Measurements from ENCODE around the gene RPRML.

The RPRML gene

DNA sequence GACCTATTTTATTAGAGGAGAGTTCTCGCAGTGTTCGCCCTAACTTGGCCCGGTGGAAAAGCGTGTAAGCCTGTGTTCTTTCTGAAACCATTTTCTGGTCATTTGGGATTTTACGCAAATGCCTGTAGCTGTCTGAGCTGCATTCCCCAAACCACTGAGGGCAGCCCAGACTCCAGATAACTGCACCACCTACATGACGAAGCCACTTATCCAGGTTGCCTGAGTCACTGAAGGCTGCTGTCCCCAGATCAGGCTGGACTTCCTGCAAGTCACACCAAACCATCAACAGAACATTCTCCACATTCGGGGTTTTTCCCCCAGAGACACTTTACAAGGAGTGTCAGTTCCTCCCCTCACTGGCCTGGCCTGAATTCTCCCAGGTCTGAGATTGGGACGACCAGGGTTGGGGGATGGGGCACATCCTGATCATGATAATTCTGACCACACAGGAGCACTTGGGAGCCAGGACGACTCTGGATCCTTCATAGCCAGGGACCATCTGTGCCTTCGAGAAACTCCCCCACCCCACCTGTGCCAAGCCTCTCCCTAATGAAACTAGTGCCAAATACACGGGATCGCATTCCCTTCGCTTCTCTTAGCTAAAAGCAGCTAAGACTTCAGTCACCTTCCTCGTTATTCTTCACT, 2.3 kb downstream of the RPRML start:
- Histone ChIP-seq H3K27ac (ENCODE audit: low read depth, low read length) (no peak overlapping the region), H3K4me1 (ENCODE audit: control insufficient read depth in 1 of 2, insufficient read depth in 2 of 2, low read length in 2 of 2) (peaks cover 0 to 12% of the 10 kb centered on the region in 2 donors), H3K9me3 (ENCODE audit: control insufficient read depth in 1 of 2, low read length in 2 of 2) (no peaks in the 10 kb centered on the region), H3K36me3 (ENCODE audit: control insufficient read depth in 1 of 2, insufficient read depth in 2 of 2, low read length in 2 of 2) (no peaks in the 10 kb centered on the region), H3K27me3 (ENCODE audit: control insufficient read depth in 1 of 2, insufficient read depth in 2 of 2, low read length in 2 of 2) (peaks cover 33 to 35% of the 10 kb centered on the region in 2 donors), H3K9ac (ENCODE audit: low read depth in 1 of 2, low read length in 2 of 2) (no peak overlapping the region), H3K4me3 (ENCODE audit: low read depth in 1 of 2, low read length in 2 of 2) (no peak overlapping the region)

DNA sequence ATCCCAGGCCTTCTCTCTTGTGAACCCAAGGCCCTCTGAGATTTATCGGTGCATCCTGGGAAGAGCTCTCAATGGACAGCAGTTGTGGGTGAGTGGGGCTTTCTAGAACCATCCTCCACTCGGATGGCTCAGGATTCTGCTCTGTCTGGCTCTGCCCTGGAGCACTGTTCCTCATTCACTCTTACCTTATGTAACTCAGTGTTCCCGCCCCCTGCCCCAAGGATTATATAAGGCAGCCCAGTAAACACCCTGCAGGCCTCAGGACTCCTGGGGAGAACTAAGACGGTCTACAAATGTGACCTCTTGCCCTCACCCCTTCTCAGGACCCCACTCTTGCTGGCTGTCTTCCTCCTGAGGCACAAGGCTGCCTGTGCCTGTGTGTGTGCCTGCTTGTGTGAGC, 3.8 kb downstream of the RPRML start:
- Histone ChIP-seq H3K4me1 (ENCODE audit: control insufficient read depth in 1 of 2, insufficient read depth in 2 of 2, low read length in 2 of 2) (peaks cover 0 to 12% of the 10 kb centered on the region in 2 donors), H3K9me3 (ENCODE audit: control insufficient read depth in 1 of 2, low read length in 2 of 2) (no peaks in the 10 kb centered on the region), H3K36me3 (ENCODE audit: control insufficient read depth in 1 of 2, insufficient read depth in 2 of 2, low read length in 2 of 2) (no peaks in the 10 kb centered on the region), H3K27me3 (ENCODE audit: control insufficient read depth in 1 of 2, insufficient read depth in 2 of 2, low read length in 2 of 2) (peaks cover 33 to 35% of the 10 kb centered on the region in 2 donors), H3K27ac (ENCODE audit: low read depth, low read length) (no peak overlapping the region), H3K9ac (ENCODE audit: low read depth in 1 of 2, low read length in 2 of 2) (no peak overlapping the region), H3K4me3 (ENCODE audit: low read depth in 1 of 2, low read length in 2 of 2) (no peak overlapping the region)

DNA sequence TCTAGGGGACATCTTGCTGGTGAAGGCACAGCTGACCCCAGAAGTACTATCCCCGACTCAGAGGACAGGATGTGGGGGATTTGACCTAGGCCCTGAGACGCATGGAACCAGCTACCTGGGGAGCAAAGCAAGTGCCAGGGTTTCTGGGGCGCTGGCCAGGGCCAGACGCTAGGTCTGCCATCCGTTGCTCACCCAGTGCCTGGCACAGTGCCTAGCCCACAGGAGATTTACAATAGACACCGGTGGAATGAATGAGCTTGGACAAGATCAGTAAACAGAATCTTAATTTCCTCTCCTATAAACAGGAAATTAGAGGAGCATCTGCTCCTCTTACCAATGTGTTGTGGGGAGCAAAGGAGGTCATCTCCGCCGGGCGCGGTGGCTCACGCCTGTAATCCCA, 5.0 kb downstream of the RPRML start:
- H3K27ac ChIP-seq (ENCODE audit: low read depth, low read length), result no peak overlapping the region
- no peak overlapping the region for H3K4me3 ChIP-seq (ENCODE audit: low read depth in 1 of 2, low read length in 2 of 2)
- no peak overlapping the region for H3K9ac ChIP-seq (ENCODE audit: low read depth in 1 of 2, low read length in 2 of 2)
- H3K27me3 ChIP-seq (ENCODE audit: control insufficient read depth in 1 of 2, insufficient read depth in 2 of 2, low read length in 2 of 2), result peaks cover 27 to 31% of the 10 kb centered on the region in 2 donors
- peaks cover 0 to 9% of the 10 kb centered on the region in 2 donors for H3K4me1 ChIP-seq (ENCODE audit: control insufficient read depth in 1 of 2, insufficient read depth in 2 of 2, low read length in 2 of 2)
- no peaks in the 10 kb centered on the region for H3K9me3 ChIP-seq (ENCODE audit: control insufficient read depth in 1 of 2, low read length in 2 of 2)
- H3K36me3 ChIP-seq (ENCODE audit: control insufficient read depth in 1 of 2, insufficient read depth in 2 of 2, low read length in 2 of 2), result no peaks in the 10 kb centered on the region

DNA sequence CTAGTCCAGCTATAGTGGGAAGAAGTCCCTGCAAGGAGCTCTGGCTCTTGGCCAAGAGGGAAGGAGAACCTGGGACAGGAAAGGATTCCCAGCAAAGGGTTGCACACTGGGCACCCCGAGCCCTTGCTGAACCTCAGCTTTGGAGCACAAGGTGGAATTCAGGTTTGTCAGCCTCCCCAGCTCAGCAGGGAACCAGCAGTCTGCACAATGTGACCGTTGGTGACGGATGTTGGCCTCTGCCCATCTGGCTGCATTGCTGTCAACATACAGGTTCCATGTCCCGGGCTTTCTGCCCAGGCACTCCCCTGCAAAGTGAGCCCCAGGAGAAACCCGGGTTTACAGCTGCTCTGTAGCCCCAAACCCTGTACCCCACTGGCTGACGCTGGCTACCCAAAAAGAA, 6.7 kb downstream of the RPRML start:
- Histone ChIP-seq H3K27me3 (ENCODE audit: control insufficient read depth in 1 of 2, insufficient read depth in 2 of 2, low read length in 2 of 2) (peaks cover 10 to 14% of the 10 kb centered on the region in 2 donors), H3K4me3 (ENCODE audit: low read depth in 1 of 2, low read length in 2 of 2) (no peak overlapping the region), H3K4me1 (ENCODE audit: control insufficient read depth in 1 of 2, insufficient read depth in 2 of 2, low read length in 2 of 2) (no peaks in the 10 kb centered on the region), H3K9ac (ENCODE audit: low read depth in 1 of 2, low read length in 2 of 2) (no peak overlapping the region), H3K27ac (ENCODE audit: low read depth, low read length) (no peak overlapping the region), H3K9me3 (ENCODE audit: control insufficient read depth in 1 of 2, low read length in 2 of 2) (no peaks in the 10 kb centered on the region), H3K36me3 (ENCODE audit: control insufficient read depth in 1 of 2, insufficient read depth in 2 of 2, low read length in 2 of 2) (no peaks in the 10 kb centered on the region)

DNA sequence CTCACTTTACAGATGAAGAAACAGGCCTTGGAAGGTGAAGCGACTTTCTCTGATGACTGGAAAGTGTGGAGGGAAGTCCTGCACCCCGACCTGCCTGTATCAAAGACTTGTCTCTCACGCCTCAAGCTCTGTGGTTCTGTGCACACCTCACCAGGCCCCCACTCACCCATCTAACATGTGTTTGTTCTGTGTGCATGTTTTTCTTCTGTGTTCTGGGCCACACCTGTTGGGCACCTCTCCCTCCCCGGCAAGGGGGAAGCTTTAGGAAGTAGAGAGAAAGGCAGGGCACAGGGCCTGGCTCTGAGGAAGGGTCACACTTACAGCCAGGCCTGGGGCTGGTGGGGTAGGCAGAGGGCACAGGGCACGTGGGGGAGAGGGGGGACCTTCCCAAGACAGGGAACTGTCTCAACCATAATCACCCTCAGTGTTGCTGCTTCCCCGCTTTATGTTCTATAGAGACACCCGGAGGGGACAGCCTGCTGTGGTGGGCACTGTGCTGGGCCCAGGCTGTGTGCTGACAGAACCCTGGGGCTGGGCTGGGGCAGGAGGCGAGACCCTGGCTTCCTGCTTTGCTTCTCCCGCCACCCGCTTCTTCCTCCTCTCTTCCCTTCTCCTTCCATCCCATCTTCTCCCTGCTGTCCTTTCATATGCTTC, 7.3 kb downstream of the RPRML start:
- H3K27me3 ChIP-seq (ENCODE audit: control insufficient read depth in 1 of 2, insufficient read depth in 2 of 2, low read length in 2 of 2), result peaks cover 4 to 11% of the 10 kb centered on the region in 2 donors
- no peak overlapping the region for H3K9ac ChIP-seq (ENCODE audit: low read depth in 1 of 2, low read length in 2 of 2)
- no peaks in the 10 kb centered on the region for H3K36me3 ChIP-seq (ENCODE audit: control insufficient read depth in 1 of 2, insufficient read depth in 2 of 2, low read length in 2 of 2)
- H3K4me1 ChIP-seq (ENCODE audit: control insufficient read depth in 1 of 2, insufficient read depth in 2 of 2, low read length in 2 of 2), result no peaks in the 10 kb centered on the region
- H3K27ac ChIP-seq (ENCODE audit: low read depth, low read length), result no peak overlapping the region
- no peaks in the 10 kb centered on the region for H3K9me3 ChIP-seq (ENCODE audit: control insufficient read depth in 1 of 2, low read length in 2 of 2)
- no peak overlapping the region for H3K4me3 ChIP-seq (ENCODE audit: low read depth in 1 of 2, low read length in 2 of 2)

DNA sequence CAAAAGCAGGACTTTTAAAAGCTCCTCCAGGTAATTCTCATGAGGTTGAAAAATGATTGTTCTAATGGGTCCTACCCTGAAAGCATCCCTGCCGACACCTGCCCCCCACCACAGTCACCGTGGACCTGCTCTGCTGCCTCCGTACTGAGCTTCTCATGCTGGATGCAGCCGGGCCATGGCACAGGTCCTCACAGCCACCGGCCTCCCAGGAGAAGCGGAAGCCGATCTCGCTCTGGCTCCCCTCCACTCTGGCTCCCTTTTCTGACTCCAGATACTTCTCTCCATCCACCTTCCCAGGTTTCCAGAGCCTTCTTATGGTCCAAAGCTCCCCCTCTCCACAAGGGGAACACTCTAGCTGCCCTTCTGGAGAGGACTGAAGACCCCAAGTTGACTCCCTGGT, 10.2 kb downstream of the RPRML start:
- no peak overlapping the region for H3K9ac ChIP-seq (ENCODE audit: low read depth in 1 of 2, low read length in 2 of 2)
- no peak overlapping the region for H3K27ac ChIP-seq (ENCODE audit: low read depth, low read length)

DNA sequence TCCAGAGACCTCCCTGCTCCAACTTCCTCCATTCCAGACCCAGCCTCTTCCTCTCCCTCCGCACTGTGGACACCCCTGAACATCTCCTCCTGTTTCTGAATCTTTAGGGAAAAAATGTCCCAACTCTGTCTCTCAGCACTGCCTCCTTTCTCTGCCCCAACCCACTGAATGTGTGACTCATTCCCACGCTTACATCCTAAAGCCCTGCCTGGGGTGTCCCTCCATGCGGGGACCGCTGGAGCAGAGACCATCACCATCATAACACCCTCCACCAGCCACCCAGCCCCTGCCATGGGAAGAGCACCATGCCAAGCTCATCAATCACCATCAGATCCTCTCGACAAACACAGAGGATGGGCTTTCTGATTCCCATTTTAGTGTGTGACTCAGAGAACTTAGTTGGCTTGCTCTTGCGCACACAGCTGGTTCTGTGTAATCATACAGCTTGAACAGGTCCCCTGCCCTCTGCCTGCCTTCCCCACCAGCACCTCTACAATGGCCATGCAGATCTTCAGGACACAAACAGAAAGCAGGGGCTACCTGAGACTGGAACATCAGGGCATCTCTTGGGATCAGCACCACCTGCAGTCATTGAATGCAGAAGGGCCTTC, 10.7 kb downstream of the RPRML start:
- H3K9me3 ChIP-seq (ENCODE audit: control insufficient read depth in 1 of 2, low read length in 2 of 2), result no peaks in the 10 kb centered on the region
- H3K27me3 ChIP-seq (ENCODE audit: control insufficient read depth in 1 of 2, insufficient read depth in 2 of 2, low read length in 2 of 2), result peaks cover 0 to 3% of the 10 kb centered on the region in 2 donors
- no peak overlapping the region for H3K27ac ChIP-seq (ENCODE audit: low read depth, low read length)
- H3K4me3 ChIP-seq (ENCODE audit: low read depth in 1 of 2, low read length in 2 of 2), result no peak overlapping the region
- no peaks in the 10 kb centered on the region for H3K4me1 ChIP-seq (ENCODE audit: control insufficient read depth in 1 of 2, insufficient read depth in 2 of 2, low read length in 2 of 2)
- no peaks in the 10 kb centered on the region for H3K36me3 ChIP-seq (ENCODE audit: control insufficient read depth in 1 of 2, insufficient read depth in 2 of 2, low read length in 2 of 2)
- H3K9ac ChIP-seq (ENCODE audit: low read depth in 1 of 2, low read length in 2 of 2), result no peak overlapping the region

More for the DNA sequence above, 10.2 kb downstream of the RPRML start:
- no peaks in the 10 kb centered on the region for H3K9me3 ChIP-seq (ENCODE audit: control insufficient read depth in 1 of 2, low read length in 2 of 2)
- H3K4me3 ChIP-seq (ENCODE audit: low read depth in 1 of 2, low read length in 2 of 2), result no peak overlapping the region
- H3K4me1 ChIP-seq (ENCODE audit: control insufficient read depth in 1 of 2, insufficient read depth in 2 of 2, low read length in 2 of 2), result no peaks in the 10 kb centered on the region
- no peaks in the 10 kb centered on the region for H3K36me3 ChIP-seq (ENCODE audit: control insufficient read depth in 1 of 2, insufficient read depth in 2 of 2, low read length in 2 of 2)
- peaks cover 0 to 3% of the 10 kb centered on the region in 2 donors for H3K27me3 ChIP-seq (ENCODE audit: control insufficient read depth in 1 of 2, insufficient read depth in 2 of 2, low read length in 2 of 2)

DNA sequence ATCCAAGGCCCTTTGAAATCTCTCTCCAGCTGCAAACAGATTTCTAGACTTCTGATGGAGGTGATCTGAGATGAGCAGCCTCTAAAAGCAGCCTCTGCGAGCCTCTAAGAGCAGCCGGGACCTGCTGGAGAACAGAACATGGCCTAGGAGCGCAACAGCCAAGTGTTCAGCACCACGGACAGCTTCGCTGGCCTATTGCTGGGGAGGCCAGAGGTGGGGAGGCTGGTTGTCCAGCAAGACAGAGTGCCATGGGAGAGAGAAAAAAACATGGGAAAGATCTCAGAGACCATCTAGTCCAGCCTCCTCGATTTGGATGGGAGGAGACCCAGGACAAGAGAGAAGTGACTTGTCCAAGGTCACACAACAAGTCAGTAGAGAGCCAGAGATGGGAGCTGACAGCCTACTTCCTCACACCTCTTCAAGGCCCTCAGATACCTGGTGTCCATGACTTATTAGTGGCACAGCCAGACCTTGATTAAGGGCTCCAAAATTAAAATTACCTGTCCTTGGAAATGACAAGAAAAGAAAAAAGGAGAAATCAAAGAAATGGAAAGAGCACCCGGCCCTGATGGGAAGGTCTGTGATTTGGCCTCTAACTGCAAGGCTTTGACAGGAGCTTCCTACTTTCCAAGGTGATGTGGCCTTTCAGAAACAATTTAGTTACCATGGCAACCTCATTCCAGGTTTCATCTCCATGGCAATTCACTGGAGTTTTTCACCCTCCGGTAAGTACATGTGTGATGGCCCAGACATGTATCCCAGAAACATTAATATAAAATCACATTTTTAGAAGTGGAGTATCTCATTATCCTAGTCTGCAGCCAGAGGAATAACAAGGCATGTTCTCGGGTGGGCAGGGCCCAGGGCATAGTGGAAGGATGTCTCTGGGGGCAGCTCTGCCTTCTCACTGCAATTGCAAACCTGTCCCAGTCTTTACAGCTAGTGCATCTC, 14.5 kb downstream of the RPRML start:
- Histone ChIP-seq H3K4me1 (ENCODE audit: control insufficient read depth in 1 of 2, insufficient read depth in 2 of 2, low read length in 2 of 2) (peaks cover 0 to 3% of the 10 kb centered on the region in 2 donors), H3K9me3 (ENCODE audit: control insufficient read depth in 1 of 2, low read length in 2 of 2) (peaks cover 3% of the 10 kb centered on the region in 2 donors), H3K36me3 (ENCODE audit: control insufficient read depth in 1 of 2, insufficient read depth in 2 of 2, low read length in 2 of 2) (no peaks in the 10 kb centered on the region), H3K4me3 (ENCODE audit: low read depth in 1 of 2, low read length in 2 of 2) (no peak overlapping the region), H3K27ac (ENCODE audit: low read depth, low read length) (no peak overlapping the region), H3K9ac (ENCODE audit: low read depth in 1 of 2, low read length in 2 of 2) (no peak overlapping the region), H3K27me3 (ENCODE audit: control insufficient read depth in 1 of 2, insufficient read depth in 2 of 2, low read length in 2 of 2) (peaks cover 0 to 3% of the 10 kb centered on the region in 2 donors)

DNA sequence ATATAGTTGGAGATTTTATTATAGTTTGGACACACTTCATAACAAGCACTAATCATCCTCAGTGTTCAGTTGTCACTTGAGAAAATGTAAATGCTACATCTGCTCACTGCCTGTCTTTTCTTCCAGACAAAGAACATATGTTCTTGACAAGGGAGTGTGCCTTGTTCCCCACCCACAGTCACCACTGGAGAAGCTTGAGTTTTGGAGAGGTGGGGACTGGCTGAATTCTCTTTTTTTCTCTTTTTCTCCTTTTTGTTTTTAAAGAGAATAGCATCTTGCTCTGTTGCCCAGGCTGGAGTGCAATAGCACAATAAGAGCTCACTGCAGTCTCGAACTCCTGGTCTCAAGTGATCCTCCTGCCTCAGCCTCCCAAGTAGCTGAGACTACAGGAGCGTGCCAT, 15.5 kb downstream of the RPRML start:
- H3K4me1 ChIP-seq (ENCODE audit: control insufficient read depth in 1 of 2, insufficient read depth in 2 of 2, low read length in 2 of 2), result peaks cover 0 to 3% of the 10 kb centered on the region in 2 donors
- peaks cover 0 to 3% of the 10 kb centered on the region in 2 donors for H3K27me3 ChIP-seq (ENCODE audit: control insufficient read depth in 1 of 2, insufficient read depth in 2 of 2, low read length in 2 of 2)
- H3K36me3 ChIP-seq (ENCODE audit: control insufficient read depth in 1 of 2, insufficient read depth in 2 of 2, low read length in 2 of 2), result no peaks in the 10 kb centered on the region
- peaks cover 3% of the 10 kb centered on the region in 2 donors for H3K9me3 ChIP-seq (ENCODE audit: control insufficient read depth in 1 of 2, low read length in 2 of 2)
- no peak overlapping the region for H3K4me3 ChIP-seq (ENCODE audit: low read depth in 1 of 2, low read length in 2 of 2)
- no peak overlapping the region for H3K27ac ChIP-seq (ENCODE audit: low read depth, low read length)
- H3K9ac ChIP-seq (ENCODE audit: low read depth in 1 of 2, low read length in 2 of 2), result no peak overlapping the region

Data from duodenal mucosa (tissue), 2 donors.